GM23248 (cell line): ENCODE results near the gene CATSPERD. TPM values are rescaled to one million over a fixed set of nuclear protein-coding genes. Genes with fewer than 3 reads are reported as not detected.

Source experiments
- DNase-seq: peaks from one replicate; pipeline ENCODE4 v3.0.0-alpha.2; 2015
- H2AFZ ChIP-seq: fragments of 200-600 bp; sonication (generic); 2 replicates; pipeline ENCODE4 v1.6.1; 2016; ENCODE audit warnings: antibody characterized with exemption
- H3F3A ChIP-seq: fragments of 200-600 bp; sonication (generic); 2 replicates; pipeline ENCODE4 v1.6.1; 2016; ENCODE audit warnings: mild to moderate bottlenecking, antibody characterized with exemption, mixed run types; ENCODE audit not compliant: insufficient read depth
- H3K27ac ChIP-seq: fragments of 200-600 bp; sonication (generic); 2 replicates; pipeline ENCODE4 v1.5.1; 2016; ENCODE audit warnings: mild to moderate bottlenecking
- H3K27me3 ChIP-seq: fragments of 200-600 bp; sonication (generic); replicated peaks from 2 replicates; pipeline ENCODE4 v1.6.1; 2016; ENCODE audit warnings: mild to moderate bottlenecking; ENCODE audit not compliant: insufficient read depth
- H3K36me3 ChIP-seq: fragments of 200-600 bp; sonication (generic); 2 replicates; pipeline ENCODE4 v1.6.1; 2016; ENCODE audit warnings: low read depth, mild to moderate bottlenecking
- H3K4me1 ChIP-seq: fragments of 200-600 bp; sonication (generic); 2 replicates; pipeline ENCODE4 v1.6.1; 2016; ENCODE audit warnings: mild to moderate bottlenecking; ENCODE audit not compliant: insufficient read depth
- H3K4me2 ChIP-seq: fragments of 200-600 bp; sonication (generic); one replicate; pipeline ENCODE4 v1.6.1; 2016; ENCODE audit warnings: mild to moderate bottlenecking; ENCODE audit not compliant: unreplicated experiment
- H3K4me3 ChIP-seq: fragments of 200-600 bp; sonication (generic); 2 replicates; pipeline ENCODE4 v1.5.1; 2016; ENCODE audit warnings: mild to moderate bottlenecking
- H3K79me2 ChIP-seq: fragments of 200-600 bp; sonication (generic); 2 replicates; pipeline ENCODE4 v1.6.1; 2016; ENCODE audit warnings: mild to moderate bottlenecking; ENCODE audit not compliant: insufficient read depth
- H3K9ac ChIP-seq: fragments of 200-600 bp; sonication (generic); 2 replicates; pipeline ENCODE4 v1.6.1; 2016; ENCODE audit warnings: mild to moderate bottlenecking
- H3K9me2 ChIP-seq: fragments of 200-600 bp; sonication (generic); 2 replicates; pipeline ENCODE4 v1.6.1; 2016; ENCODE audit warnings: mixed run types, mild to moderate bottlenecking, moderate library complexity; ENCODE audit not compliant: insufficient read depth
- H3K9me3 ChIP-seq: fragments of 200-600 bp; sonication (generic); one replicate; pipeline ENCODE4 v1.6.1; 2017; ENCODE audit warnings: low read depth
- H4K20me1 ChIP-seq: fragments of 200-600 bp; sonication (generic); 2 replicates; pipeline ENCODE4 v1.6.0; 2016; ENCODE audit not compliant: insufficient read depth
- EZH2 ChIP-seq: fragments of 200-600 bp; sonication (generic); IDR thresholded peaks from 2 replicates; pipeline ENCODE4 v1.6.1; 2018; ENCODE audit warnings: antibody characterized with exemption, mild to moderate bottlenecking; ENCODE audit not compliant: insufficient read depth, poor library complexity, severe bottlenecking
- EZH2phosphoT487 ChIP-seq: fragments of 200-600 bp; sonication (generic); IDR thresholded peaks from 2 replicates; pipeline ENCODE4 v1.6.1; 2018; ENCODE audit warnings: antibody characterized with exemption, moderate library complexity, mild to moderate bottlenecking, low read depth; ENCODE audit not compliant: insufficient read depth
- WGBS, 2 experiments: methylation state at CpG; one replicate each; pipeline ENCODE4 v1.1.6; 2015 to 2017; ENCODE audit warnings: low lambda C conversion rate in 2 of 2, low coverage in 1 of 2; ENCODE audit errors: missing lambda C conversion rate in 2 of 2; 5-methylcytosine and 5-hydroxymethylcytosine counted together
- in situ Hi-C: fragments of 300-500 bp; cut with MboI; formaldehyde crosslinking; loops from 2 replicates; pipeline ENCODE4 v1.15.0; 2020
- polyA plus RNA-seq: library from polyadenylated mRNA; unstranded; fragments of >200 nt; fragmentation: Nextera tagmentation; extraction: Ambion mirVana; gene quantifications from 2 replicates; pipeline ENCODE4 v1.2.1, GENCODE V29; 2016
- total RNA-seq: library from RNA; depleted of rRNA; stranded (reverse); fragments of >200 nt; shearing (Covaris generic); gene quantifications from 2 replicates; pipeline ENCODE4 v1.2.3, GENCODE V29; 2014

Gene CATSPERD
- total and polyA plus RNA-seq, 2 experiments from 2014 or later = 0.22 TPM; not detected in 1

- Histone ChIP-seq H3K27ac (no peak within 1 kb of the TSS), H2AFZ (no peak within 1 kb of the TSS), H3K9ac (no peak within 1 kb of the TSS), H3K27me3 (no peaks in the 10 kb centered on the region), H3K9me2 (no peaks in the 10 kb centered on the region), H3K4me1 (no peaks in the 10 kb centered on the region), H3K4me3 (no peak within 1 kb of the TSS), H3F3A (no peaks in the 10 kb centered on the region), H3K36me3 (peaks cover 6% of the 10 kb centered on the region; the same call in 1 of the 2 replicates), H4K20me1 (no peaks in the 10 kb centered on the region), H3K79me2 (peaks cover 8% of the 10 kb centered on the region), H3K9me3 (no peaks in the 10 kb centered on the region), H3K4me2 (no peak within 1 kb of the TSS)
- DNase-seq = no peak
- TF ChIP-seq EZH2 = no peak
- TF ChIP-seq EZH2phosphoT487 = no peak
- in situ Hi-C loops = no loop called here
- 94 to 95% methylated on average over 14 to 15 of the region's 15 CpGs for WGBS, 2 experiments
Measured at GRCh38 chr19:5784581-5785147, 64.2 kb downstream of the CATSPERD start, which contains the start of gene PRR22. TSS of gene PRR22 (minus strand) at chr19:5784746. CDS start at chr19:5784660, 86 bp downstream.

DNA sequence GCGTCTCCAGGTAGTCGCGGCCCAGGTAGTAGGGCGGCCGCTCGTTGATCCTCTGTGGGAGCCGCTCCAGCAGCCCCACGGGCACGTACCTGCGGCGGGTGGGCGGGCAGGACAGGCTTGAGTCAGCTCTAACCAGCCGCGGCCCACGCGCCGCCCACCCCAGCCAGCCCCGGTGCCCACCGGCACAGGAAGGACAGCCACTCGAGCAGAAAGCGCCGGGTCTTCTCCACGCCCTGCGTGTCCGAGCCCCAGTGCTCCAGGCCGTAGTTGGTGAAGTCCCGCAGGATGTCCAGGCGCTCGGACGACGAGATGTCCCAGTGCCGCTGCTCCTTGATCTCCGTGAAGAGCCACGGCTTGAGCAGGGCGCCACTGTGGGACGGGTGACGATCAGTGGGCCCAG is 65.0 kb downstream of the CATSPERD start:
- H3K4me2 ChIP-seq = no peak overlapping the region
- no peaks in the 10 kb centered on the region for H3K27me3 ChIP-seq
- H3K9ac ChIP-seq = no peak overlapping the region
- H3K79me2 ChIP-seq = peaks cover 15% of the 10 kb centered on the region
- no peak for DNase-seq
- H3K36me3 ChIP-seq = peaks cover 6% of the 10 kb centered on the region; the same call in 1 of the 2 replicates
- in situ Hi-C loops = no loop called here
- no peaks in the 10 kb centered on the region for H3K9me2 ChIP-seq
- TF ChIP-seq EZH2phosphoT487 = no peak
- TF ChIP-seq EZH2 = no peak
- H3K4me3 ChIP-seq = no peak overlapping the region
- no peak overlapping the region for H2AFZ ChIP-seq
- no peak overlapping the region for H3K27ac ChIP-seq
- 96 to 98% methylated on average over 26 to 37 of the region's 37 CpGs for WGBS, 2 experiments
- H3K4me1 ChIP-seq = no peaks in the 10 kb centered on the region
- H3F3A ChIP-seq = no peaks in the 10 kb centered on the region
- no peaks in the 10 kb centered on the region for H4K20me1 ChIP-seq
- no peaks in the 10 kb centered on the region for H3K9me3 ChIP-seq

DNA sequence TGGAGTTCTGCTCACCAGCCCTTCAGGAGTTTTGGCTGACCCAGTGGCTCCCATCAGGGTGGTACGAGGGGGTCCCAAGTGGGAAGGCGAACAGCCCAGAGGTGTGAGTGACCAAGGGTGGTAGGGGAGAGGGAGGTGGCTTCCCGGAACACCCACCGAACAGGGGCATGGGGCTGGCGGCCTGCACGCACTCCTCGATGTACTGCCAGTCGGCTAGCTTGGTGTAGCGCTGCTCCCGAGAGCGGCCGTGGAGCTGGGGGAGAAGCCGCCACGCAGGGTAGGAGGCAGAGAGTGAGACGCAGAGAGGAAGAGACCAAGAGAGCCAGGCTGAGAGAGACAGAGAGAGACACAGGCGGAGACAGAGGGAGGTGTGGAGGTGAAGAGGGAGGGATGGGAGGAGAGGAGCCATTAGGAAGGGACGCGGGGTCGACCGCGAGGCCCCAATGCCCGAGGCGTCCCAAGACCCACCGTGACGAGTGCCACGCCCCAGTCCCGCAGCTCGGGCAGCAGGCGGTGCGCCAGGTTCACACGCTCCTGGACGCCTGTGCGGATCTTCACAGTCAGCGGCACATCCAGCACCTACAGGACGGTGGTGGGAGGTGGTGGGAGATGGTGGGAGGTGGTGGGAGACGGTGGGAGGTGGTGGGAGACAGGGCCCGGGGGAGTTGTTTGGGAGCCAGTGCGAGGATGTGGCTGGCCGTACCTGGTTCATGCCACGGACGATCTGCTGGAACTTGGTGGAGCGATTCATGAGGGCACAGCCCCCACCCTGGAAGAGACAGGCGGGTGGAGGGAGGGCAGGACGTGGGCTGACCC is 66.4 kb downstream of the CATSPERD start:
- no peaks in the 10 kb centered on the region for H3F3A ChIP-seq
- no peak overlapping the region for H3K4me2 ChIP-seq
- no peak overlapping the region for H2AFZ ChIP-seq
- H3K36me3 ChIP-seq = peaks cover 6% of the 10 kb centered on the region; the same call in 1 of the 2 replicates
- H3K79me2 ChIP-seq = peaks cover 15% of the 10 kb centered on the region
- WGBS, 2 experiments = 91% methylated on average over 28 to 44 of the region's 44 CpGs
- DNase-seq = no peak
- H4K20me1 ChIP-seq = no peaks in the 10 kb centered on the region
- H3K9me2 ChIP-seq = no peaks in the 10 kb centered on the region
- TF ChIP-seq EZH2 (no peak), EZH2phosphoT487 (no peak)
- H3K9me3 ChIP-seq = no peaks in the 10 kb centered on the region
- H3K27ac ChIP-seq = no peak overlapping the region
- H3K4me1 ChIP-seq = no peaks in the 10 kb centered on the region
- H3K4me3 ChIP-seq = no peak overlapping the region
- no peaks in the 10 kb centered on the region for H3K27me3 ChIP-seq
- no peak overlapping the region for H3K9ac ChIP-seq
- in situ Hi-C loops = no loop called here

DNA sequence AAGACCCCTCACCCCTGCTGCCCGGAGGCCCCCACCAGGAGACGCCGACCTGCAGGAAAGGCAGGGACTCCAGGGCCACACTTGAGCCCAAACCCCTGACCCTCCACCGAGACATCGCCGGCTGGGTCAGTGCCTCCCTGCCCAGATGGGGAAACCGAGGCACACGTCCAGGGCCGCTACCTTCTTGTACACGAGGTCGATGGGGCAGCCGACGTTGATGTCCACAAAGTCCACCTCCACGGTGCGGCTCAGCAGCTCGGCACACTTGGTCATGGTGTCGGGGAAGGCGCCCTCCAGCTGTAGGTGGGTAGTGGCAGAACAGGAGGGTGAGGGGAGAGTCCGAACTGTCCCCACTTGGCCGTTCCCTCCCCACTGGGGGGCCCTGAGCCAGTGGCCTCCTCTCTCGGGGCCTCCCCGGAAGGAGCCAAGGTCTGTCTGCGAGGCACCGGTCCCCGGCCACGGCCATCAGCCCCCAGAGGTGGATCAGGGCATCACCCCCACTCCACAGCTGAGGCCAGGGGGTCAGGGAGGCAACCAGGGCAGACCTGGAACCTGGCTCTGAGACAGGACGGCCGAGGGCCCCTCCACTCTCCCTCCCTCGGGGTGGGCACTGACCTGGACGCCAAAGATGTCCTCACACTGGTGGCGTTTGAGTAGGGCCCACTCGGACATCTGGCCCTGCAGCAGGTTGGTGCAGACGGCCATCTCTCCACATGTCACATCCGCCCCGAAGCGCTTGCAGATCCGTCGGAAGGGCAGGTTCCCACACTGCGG is 67.2 kb downstream of the CATSPERD start:
- Histone ChIP-seq H4K20me1 (no peaks in the 10 kb centered on the region), H3K9me2 (no peaks in the 10 kb centered on the region), H3K27me3 (no peaks in the 10 kb centered on the region), H3F3A (no peaks in the 10 kb centered on the region), H3K4me3 (no peak overlapping the region), H3K9ac (no peak overlapping the region), H2AFZ (no peak overlapping the region), H3K79me2 (peaks cover 15% of the 10 kb centered on the region), H3K9me3 (no peaks in the 10 kb centered on the region), H3K4me2 (no peak overlapping the region), H3K4me1 (no peaks in the 10 kb centered on the region), H3K27ac (no peak overlapping the region), H3K36me3 (peaks cover 6% of the 10 kb centered on the region; the same call in 1 of the 2 replicates)
- no peak for DNase-seq
- 87 to 90% methylated on average over 35 to 39 of the region's 39 CpGs for WGBS, 2 experiments
- TF ChIP-seq EZH2 (no peak), EZH2phosphoT487 (no peak)
- in situ Hi-C loops = no loop called here
